Activated naive CD8-positive, alpha-beta T cell treated with anti-CD3 and anti-CD28 coated beads, Interleukin-2, amount 10 ng/mL, durations not matched to agents 7 days and 5 days (primary cell): ENCODE results near the gene ATP6V0E2. TPM values are rescaled to one million over a fixed set of nuclear protein-coding genes. Genes with fewer than 3 reads are reported as not detected.
"Not testable (repeated sequence)": the region's sequence is repeated elsewhere in the genome, so short reads cannot be mapped to it uniquely, and the experiment has no call there.

Experiments used
- ATAC-seq: fragments of 150-1000 bp; cut with Tn5 transposase; one replicate; pipeline ENCODE4 v1.10.0; 2021; ENCODE audit warnings: low read depth, moderate library complexity
- POLR2A ChIA-PET: fragments of 350-600 bp; sonication (Branson Sonifier 250); formaldehyde crosslinking; loops from one replicate; lab custom pipeline; 2021; ENCODE audit warnings: antibody characterized with exemption; lab: Charles Lee
- DNase-seq: peaks from one replicate; pipeline ENCODE4 v3.0.0; 2021
- H3K27ac Mint-ChIP-seq: one replicate; pipeline ENCODE4 v1.8.0; 2022; ENCODE audit warnings: mild to moderate bottlenecking, mixed read lengths
- H3K27me3 Mint-ChIP-seq: one replicate; pipeline ENCODE4 v1.8.0; 2022; ENCODE audit warnings: mild to moderate bottlenecking, moderate library complexity, mixed read lengths
- H3K36me3 Mint-ChIP-seq: one replicate; pipeline ENCODE4 v1.8.0; 2021; ENCODE audit warnings: mild to moderate bottlenecking, mixed read lengths
- H3K4me1 Mint-ChIP-seq: one replicate; pipeline ENCODE4 v1.8.0; 2021; ENCODE audit warnings: mixed read lengths
- H3K4me3 Mint-ChIP-seq: one replicate; pipeline ENCODE4 v1.8.0; 2022; ENCODE audit warnings: mild to moderate bottlenecking, moderate library complexity, mixed read lengths
- H3K9me3 Mint-ChIP-seq: one replicate; pipeline ENCODE4 v1.8.0; 2021; ENCODE audit warnings: mixed read lengths
- total RNA-seq, 2 experiments: library from RNA; stranded (reverse); gene quantifications; one replicate each; pipeline ENCODE4 v1.2.3, GENCODE V29; 2021

The ATP6V0E2 gene
- total RNA-seq, 2 experiments from 2014 or later, result 74.0 to 81.2 TPM

DNA sequence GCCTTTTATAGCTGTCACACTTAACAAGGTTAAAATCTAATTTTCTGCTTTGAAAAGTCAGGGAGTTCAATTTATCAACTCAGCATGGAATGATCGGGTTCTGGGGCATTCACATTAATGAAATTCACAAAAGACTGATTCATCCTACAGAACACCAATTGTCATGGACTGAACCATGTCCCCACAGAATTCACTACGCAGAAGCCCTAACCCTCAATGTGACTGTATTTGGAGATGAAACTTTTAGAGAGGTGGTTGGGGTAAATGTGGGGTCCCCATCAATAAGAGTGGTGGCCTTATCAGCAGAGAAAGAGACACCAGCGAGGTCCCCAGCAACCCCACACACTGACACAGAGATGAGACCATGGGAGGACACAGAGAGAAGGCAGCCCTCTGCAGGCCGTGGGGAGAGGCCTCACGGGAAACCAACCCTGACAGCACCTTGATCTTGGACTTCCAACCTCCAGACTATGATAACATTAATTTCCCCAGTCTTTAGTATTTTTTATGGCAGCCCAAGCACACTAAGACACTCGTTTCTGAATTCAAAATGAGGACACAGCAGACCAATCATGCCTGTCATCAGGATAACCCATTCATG lies 34.1 kb downstream of the ATP6V0E2 start:
- H3K4me1 Mint-ChIP-seq, H3K36me3 Mint-ChIP-seq, POLR2A ChIA-PET, H3K27me3 Mint-ChIP-seq, ATAC-seq, H3K9me3 Mint-ChIP-seq, H3K4me3 Mint-ChIP-seq, H3K27ac Mint-ChIP-seq, DNase-seq: not testable (repeated sequence)

DNA sequence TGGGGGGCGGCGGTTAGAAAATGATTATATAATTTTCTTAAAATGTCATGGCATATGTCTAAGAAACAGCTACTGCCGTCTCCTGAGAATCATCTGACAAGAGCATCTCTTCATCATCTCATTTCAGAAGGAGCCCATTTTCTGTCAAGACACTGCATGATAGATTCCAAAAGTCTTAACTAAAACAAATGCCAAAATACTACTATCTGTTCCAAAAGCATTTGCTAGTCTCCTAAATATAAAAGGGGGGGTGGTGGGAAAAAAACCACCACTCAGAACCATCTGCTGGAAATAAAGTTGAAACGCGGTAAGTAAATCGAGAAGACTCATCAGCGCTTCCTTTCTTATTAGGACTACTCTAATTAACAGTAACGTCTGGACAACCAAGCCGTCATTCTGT lies 36.5 kb downstream of the ATP6V0E2 start:
- H3K4me1 Mint-ChIP-seq, H3K27me3 Mint-ChIP-seq, H3K27ac Mint-ChIP-seq, H3K36me3 Mint-ChIP-seq, H3K9me3 Mint-ChIP-seq, POLR2A ChIA-PET, H3K4me3 Mint-ChIP-seq, ATAC-seq, DNase-seq: not testable (repeated sequence)

DNA sequence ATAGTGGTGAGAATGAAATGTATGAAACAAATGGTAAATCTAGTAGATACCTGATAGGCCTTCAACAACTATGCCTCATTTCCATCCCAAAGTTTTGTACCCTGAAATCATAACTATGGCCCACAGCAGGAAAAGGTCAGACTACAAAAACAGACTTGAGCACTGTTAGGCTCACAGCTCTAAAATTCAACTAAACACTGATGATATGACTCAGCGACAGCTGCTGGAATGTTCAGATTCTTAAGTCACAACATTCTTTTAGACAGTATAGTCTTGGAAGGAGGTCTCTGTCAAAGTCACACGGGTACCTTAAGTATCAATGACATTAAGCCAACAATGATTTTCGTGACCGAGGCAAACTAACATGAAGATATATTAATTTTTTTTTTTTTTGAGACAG lies 38.4 kb downstream of the ATP6V0E2 start:
- H3K9me3 Mint-ChIP-seq, H3K4me1 Mint-ChIP-seq, DNase-seq, ATAC-seq, H3K27me3 Mint-ChIP-seq, H3K27ac Mint-ChIP-seq, POLR2A ChIA-PET, H3K4me3 Mint-ChIP-seq, H3K36me3 Mint-ChIP-seq: not testable (repeated sequence)

DNA sequence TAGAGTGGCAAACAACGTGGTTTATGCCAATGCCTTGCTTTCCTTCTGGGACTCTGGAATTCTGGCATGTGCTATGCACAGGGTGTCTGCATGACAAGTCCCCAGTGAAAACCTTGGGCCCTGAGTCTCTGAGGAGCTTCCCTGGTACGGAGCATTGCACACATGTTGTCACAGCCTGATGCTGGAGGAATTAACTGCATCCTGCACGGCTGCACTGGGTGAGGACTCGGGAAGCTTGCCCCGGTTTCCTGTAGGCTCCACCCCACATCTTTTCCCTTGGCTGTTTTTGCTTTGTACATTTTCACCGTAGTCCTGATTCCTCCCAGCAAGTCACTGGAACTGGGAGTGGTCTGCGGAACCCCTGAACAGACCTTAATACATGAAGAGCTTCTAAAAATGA lies 52.6 kb downstream of the ATP6V0E2 start:
- H3K27me3 Mint-ChIP-seq, ATAC-seq, H3K4me3 Mint-ChIP-seq, H3K4me1 Mint-ChIP-seq, POLR2A ChIA-PET, H3K27ac Mint-ChIP-seq, H3K36me3 Mint-ChIP-seq, H3K9me3 Mint-ChIP-seq, DNase-seq: not testable (repeated sequence)

Other genes with a start within 250 kb of the ATP6V0E2 start
- gene ZNF467, start 100.4 kb upstream of the ATP6V0E2 start, total RNA-seq, result 1 to 10 TPM in 1 of 2 experiments, under 1 TPM in 1; 0.83 to 1.0 TPM
- gene ZNF862, start 35.6 kb upstream of the ATP6V0E2 start, total RNA-seq, result 10 to 100 TPM; 44.1 to 45.6 TPM